ENCODE data around the gene TOP2B.

TOP2B gene

DNA sequence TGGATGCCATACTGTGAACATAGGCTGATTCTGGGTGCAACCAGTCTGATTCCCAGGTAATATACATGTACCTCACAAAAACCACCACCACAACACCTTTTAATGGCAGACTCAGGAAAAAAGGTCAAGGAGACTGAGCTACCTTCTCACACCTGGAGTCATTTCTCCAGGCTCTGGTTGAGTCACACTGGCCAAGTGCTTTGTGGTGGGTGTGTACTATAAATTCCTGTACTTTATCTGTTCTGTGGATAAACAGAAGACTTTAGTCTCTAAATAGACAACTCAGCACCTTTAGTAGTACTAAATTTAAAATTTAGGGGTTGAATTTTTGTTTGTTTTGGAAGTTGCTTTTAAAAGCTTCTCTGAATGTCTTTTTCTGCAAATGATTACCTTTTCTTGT is 46.7 kb downstream of the TOP2B start:
- DNase-seq (ENCODE audit: low read depth in 2 of 2): no peak

DNA sequence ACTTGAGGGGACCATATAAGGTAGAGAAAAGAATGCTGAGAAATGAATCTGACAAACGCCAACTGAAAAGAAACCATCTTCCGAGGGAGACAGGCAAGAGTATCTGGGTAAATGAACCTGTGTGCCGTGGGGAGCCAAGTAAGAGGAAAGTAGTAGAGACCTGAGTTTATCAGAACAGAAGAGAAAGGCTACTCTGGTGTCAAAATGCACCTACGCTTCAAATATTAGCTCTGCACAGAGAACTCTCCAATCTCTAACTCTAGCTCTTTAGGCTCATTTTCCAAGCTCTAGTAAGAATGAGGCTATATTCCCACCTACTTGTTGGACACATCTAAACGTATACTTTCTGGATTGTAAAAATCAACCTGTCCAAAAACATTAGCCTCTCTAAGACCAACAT is 53.5 kb downstream of the TOP2B start:
- no peak for DNase-seq (ENCODE audit: low read depth in 2 of 2)

GRCh38 chr3:25610779-25611178 is 53.9 kb downstream of the TOP2B start:
- DNase-seq (ENCODE audit: low read depth in 2 of 2): no peak

- DNase-seq (ENCODE audit: low read depth in 2 of 2): no peak
Measured at GRCh38 chr3:25610167-25610566, 54.5 kb downstream of the TOP2B start.

GRCh38 chr3:25604107-25604805 is 60.5 kb downstream of the TOP2B start:
- peak; percentile 50 to 53 for DNase-seq (ENCODE audit: low read depth in 2 of 2)

DNA sequence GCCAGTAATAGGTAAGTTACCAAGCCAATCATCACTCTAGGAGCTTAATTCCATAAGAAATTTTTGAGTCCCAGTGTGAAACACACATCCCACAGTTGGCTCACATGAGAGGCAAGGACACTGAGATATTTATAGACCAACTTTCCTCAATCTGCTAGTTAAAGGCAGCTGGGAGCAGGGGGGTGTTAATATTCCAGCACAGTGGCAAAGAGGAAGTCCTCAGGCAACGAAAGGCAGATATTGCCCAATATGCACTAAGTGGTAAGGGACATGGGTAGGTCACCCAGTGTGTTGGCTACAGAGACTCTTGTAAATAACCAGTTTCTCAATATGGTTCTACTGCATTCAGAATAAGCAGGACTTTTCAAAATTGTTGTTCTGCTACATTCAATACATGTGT is 61.0 kb downstream of the TOP2B start:
- no peak for DNase-seq (ENCODE audit: low read depth in 2 of 2)

- DNase-seq (ENCODE audit: low read depth in 2 of 2): no peak
Measured at GRCh38 chr3:25597535-25598101, 67.1 kb downstream of the TOP2B start.

DNA sequence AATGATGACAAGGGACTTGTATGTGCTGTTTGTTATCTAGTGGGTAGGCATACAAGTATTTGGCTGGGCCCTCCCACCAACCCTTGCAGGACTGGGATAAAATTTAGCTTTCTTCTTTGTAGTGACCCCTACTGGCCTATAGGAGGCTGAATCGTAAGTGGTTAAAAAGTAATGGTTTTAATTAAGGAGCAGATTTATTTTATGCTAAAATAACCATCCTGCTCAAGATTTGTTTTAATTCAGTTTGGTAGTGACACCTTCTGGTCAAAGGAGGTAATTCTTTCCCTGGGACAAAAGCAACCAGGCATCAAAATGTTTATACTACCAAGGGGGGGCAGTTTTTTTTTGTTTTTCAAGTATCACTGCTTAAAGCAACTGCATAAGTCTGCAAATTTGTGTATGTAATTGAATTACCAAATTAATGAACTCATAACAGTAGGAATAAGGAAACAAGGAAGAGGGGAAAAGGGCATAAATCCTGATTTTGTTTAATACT is 70.7 kb downstream of the TOP2B start:
- DNase-seq (ENCODE audit: low read depth in 2 of 2): peak; percentile 63 to 68

GRCh38 chr3:25593001-25593400 is 71.7 kb downstream of the TOP2B start:
- DNase-seq (ENCODE audit: low read depth in 2 of 2): no peak

- DNase-seq (ENCODE audit: low read depth in 2 of 2): peak in 1 of 2 experiments; percentile 25
Measured at GRCh38 chr3:25592510-25592968, 72.2 kb downstream of the TOP2B start.

- DNase-seq (ENCODE audit: low read depth in 2 of 2): no peak
Measured at GRCh38 chr3:25589783-25590258, 74.9 kb downstream of the TOP2B start.

GRCh38 chr3:25589104-25589782 is 75.5 kb downstream of the TOP2B start:
- no peak for DNase-seq (ENCODE audit: low read depth in 2 of 2)

GRCh38 chr3:25588441-25589103 is 76.1 kb downstream of the TOP2B start:
- no peak for DNase-seq (ENCODE audit: low read depth in 2 of 2)

- DNase-seq (ENCODE audit: low read depth in 2 of 2): no peak
Measured at GRCh38 chr3:25587975-25588374, 76.7 kb downstream of the TOP2B start.

DNA sequence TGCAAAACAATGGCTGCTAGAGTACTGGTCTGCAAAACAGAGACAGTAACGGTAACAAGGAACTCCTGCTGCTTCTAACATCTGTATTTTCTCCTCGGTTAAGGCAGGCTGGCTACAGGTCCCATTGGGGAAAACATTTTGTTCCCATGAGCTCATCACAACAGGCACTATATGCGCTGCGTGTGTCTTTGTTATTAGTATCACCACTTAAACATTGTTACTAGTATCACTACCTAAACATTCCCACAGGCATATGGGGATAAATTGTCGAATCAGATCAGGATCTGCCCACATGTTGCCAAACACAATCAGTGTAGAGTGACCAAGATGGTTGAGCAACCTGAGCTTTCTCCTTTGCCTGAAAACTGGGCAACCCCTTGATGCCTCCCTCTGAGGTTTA is 77.2 kb downstream of the TOP2B start:
- DNase-seq (ENCODE audit: low read depth in 2 of 2): no peak

DNA sequence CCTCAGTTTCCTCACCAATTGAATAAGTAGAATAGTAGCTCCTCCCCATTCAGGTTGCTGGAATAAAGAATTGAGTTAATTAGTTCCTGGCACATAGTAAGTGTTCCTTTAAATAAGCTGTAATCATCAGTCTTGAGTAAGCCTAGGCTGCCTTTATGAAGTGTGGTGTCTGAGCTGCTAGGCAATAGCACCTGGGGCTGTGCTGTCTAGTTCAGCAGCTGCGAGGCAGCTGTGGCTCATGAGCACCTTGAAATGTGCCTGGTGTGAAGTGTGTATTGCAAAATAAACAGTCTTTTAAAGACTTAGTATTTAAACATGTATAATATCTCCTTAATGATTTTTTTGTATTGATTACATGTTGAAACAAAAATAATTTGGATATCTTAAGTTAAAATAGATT is 77.6 kb downstream of the TOP2B start:
- DNase-seq (ENCODE audit: low read depth in 2 of 2): no peak

DNA sequence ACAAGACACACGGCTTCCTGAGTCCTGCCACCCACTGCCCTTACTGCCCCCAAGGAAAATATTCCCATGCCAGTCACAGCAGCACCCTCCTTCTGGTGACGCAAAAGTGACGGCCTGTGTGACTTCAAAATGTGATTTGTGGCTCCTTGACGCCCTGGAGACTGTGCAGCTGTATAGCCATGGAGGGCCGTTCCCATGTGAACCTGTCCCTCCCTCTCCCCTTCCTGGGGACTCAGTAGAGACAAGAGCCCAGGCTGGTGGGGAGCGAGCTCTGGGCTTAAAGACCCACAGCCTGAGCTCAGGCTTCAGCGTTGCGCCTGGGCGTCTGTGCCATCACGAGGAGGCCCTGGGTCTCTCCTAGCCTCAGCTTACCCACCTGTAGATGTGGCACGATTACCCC is 78.2 kb downstream of the TOP2B start:
- DNase-seq (ENCODE audit: low read depth in 2 of 2): no peak

DNA sequence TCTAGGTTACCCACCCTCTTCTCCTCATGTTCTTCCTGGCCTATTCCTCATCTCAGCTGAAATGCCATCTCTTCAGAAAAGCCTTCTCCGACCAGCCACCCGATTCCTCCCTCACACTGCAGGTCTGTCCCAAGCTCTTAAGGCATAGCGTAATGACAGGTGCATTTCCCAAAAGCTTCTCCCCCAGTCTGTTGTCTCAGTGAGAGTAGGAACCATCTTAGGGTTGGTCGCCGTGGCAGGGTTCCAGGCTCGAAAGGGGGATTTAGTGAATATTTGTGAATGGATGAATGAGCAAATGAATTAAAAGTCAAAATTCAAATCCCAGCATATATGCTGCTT is 78.6 kb downstream of the TOP2B start:
- no peak for DNase-seq (ENCODE audit: low read depth in 2 of 2)

DNA sequence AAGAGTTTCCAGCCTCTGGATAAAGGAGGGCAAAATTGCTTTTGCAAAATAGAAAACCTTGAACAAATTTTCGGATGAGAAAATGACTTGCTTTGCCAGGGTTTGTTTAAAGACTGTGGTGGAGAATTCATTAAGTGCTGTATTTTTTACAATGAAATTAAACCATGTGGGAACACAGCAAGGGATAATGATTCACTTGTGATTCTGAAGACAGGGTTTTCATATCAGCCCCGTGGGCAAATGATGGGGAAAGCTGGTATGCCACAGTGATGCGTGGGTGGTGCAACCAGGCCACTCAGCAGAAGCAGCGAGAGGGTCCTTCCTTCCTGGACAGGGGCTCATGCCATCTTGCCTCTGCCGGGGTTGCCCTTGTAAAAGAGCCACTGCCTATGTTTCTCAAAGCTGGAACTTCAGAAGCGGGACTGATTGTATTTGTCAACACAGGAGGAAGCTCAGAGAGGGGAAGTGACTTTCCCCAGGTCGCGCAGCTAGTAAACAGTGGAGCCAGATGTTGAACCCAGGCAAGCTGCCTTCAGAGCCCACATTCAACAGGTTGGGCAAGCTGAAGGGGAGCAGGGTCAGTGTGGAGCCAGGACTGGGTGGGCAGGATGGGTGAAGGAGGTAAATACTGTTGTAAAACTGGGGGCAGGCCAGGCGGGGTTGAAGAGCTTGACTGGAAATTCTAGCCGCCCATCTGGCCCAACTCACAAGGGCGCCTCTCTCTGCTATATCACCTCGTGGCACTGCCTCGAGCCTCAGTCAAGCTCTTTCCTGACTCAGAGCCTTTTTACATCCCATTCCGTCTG is 79.1 kb downstream of the TOP2B start:
- no peak for DNase-seq (ENCODE audit: low read depth in 2 of 2)

DNA sequence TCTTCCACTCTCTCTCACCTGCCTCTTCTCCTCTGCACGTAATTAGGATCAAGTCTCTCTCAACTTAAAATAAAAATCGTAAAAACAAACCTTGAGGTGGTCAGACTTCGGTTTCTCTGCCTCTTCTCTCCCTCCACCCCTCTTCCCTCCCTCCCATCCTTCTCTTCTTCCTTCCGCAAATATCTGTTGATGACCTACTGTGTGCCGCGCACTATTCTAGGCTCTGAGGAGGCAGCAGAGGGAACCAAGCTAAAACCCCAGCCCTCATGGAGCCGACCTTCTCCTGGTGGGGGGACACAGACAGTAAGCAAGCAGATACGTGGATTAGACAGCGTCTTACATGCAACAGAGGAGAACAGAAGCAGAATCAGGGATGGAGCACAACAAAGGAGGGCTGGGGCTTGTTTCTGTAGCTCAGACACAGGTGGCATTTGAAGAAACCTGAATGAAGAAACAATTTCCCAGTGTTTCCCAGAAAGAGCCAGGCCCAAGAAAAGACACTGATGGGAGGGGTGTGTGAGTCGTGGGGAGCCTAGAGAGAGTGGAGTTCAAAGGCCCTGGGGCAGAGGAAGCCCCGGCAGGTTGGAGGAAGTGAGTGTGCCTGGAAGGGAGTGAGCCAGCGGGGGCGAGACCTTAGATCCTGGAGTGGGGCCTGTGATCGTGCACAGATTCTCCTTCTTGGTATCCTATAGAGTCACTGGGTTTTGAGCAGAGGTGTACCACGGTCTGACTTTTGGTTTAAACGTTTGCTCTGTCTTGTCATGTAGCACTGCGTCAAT is 80.5 kb downstream of the TOP2B start:
- DNase-seq (ENCODE audit: low read depth in 2 of 2): no peak

GRCh38 chr3:25583343-25583742 is 81.4 kb downstream of the TOP2B start:
- no peak for DNase-seq (ENCODE audit: low read depth in 2 of 2)

All from fibroblast of skin of left biceps (primary cell).